Hepatocyte (in vitro differentiated cells): ENCODE measurements around the gene RCC2. TPM values are rescaled to one million over a fixed set of nuclear protein-coding genes. Genes with fewer than 3 reads are reported as not detected.
"Not testable (repeated sequence)": the region's sequence is repeated elsewhere in the genome, so short reads cannot be mapped to it uniquely, and the experiment has no call there.

Experiments used
- DNase-seq: peaks from one replicate; pipeline ENCODE4 v3.0.0-alpha.2; 2016; ENCODE audit warnings: low spot score
- H2AFZ ChIP-seq: fragments of 200-600 bp; sonication (generic); 2 replicates; pipeline ENCODE4 v1.6.0; 2016; ENCODE audit warnings: antibody characterized with exemption, mild to moderate bottlenecking
- H3K27ac ChIP-seq: fragments of 200-600 bp; sonication (generic); 2 replicates; pipeline ENCODE4 v1.5.1; 2016; ENCODE audit warnings: mild to moderate bottlenecking
- H3K27me3 ChIP-seq: fragments of 200-600 bp; sonication (generic); 2 replicates; pipeline ENCODE4 v1.6.1; 2016
- H3K36me3 ChIP-seq: fragments of 200-600 bp; sonication (generic); replicated peaks from 2 replicates; pipeline ENCODE4 v1.5.1; 2016; ENCODE audit warnings: low read depth; ENCODE audit not compliant: insufficient read depth
- H3K4me1 ChIP-seq: fragments of 200-600 bp; sonication (generic); 2 replicates; pipeline ENCODE4 v1.5.1; 2016; ENCODE audit warnings: mild to moderate bottlenecking, moderate library complexity; ENCODE audit not compliant: insufficient read depth
- H3K4me2 ChIP-seq: fragments of 200-600 bp; sonication (generic); 2 replicates; pipeline ENCODE4 v1.6.0; 2016
- H3K4me3 ChIP-seq: fragments of 200-600 bp; sonication (generic); 2 replicates; pipeline ENCODE4 v1.5.1; 2016; ENCODE audit warnings: mild to moderate bottlenecking
- H3K79me2 ChIP-seq: fragments of 200-600 bp; sonication (generic); 2 replicates; pipeline ENCODE4 v1.6.0; 2017; ENCODE audit warnings: mild to moderate bottlenecking
- H3K9me2 ChIP-seq: fragments of 200-600 bp; sonication (generic); replicated peaks from 2 replicates; pipeline ENCODE4 v1.6.0; 2017; ENCODE audit warnings: mild to moderate bottlenecking; ENCODE audit not compliant: insufficient read depth
- H3K9me3 ChIP-seq: fragments of 200-600 bp; sonication (generic); 2 replicates; pipeline ENCODE4 v1.5.1; 2016; ENCODE audit warnings: low read depth, mild to moderate bottlenecking
- H4K20me1 ChIP-seq: fragments of 200-600 bp; sonication (generic); 2 replicates; pipeline ENCODE4 v1.6.0; 2016; ENCODE audit warnings: mild to moderate bottlenecking; ENCODE audit not compliant: insufficient read depth, poor library complexity, severe bottlenecking
- CTCF ChIP-seq: fragments of 200-600 bp; sonication (generic); IDR thresholded peaks from 2 replicates; pipeline ENCODE4 v1.5.1; 2016; ENCODE audit warnings: antibody characterized with exemption, mild to moderate bottlenecking; ENCODE audit not compliant: poor library complexity
- EZH2 ChIP-seq: fragments of 200-600 bp; sonication (generic); IDR thresholded peaks from 2 replicates; pipeline ENCODE4 v1.6.1; 2016; ENCODE audit warnings: antibody characterized with exemption, mild to moderate bottlenecking, borderline replicate concordance
- EZH2phosphoT487 ChIP-seq: fragments of 200-600 bp; sonication (generic); IDR thresholded peaks from one replicate; pipeline ENCODE4 v1.6.1; 2018; ENCODE audit warnings: antibody characterized with exemption, mild to moderate bottlenecking, low read depth, moderate library complexity; ENCODE audit not compliant: unreplicated experiment, severe bottlenecking
- WGBS: methylation state at CpG from one replicate; pipeline ENCODE4 v1.1.6; 2016; ENCODE audit warnings: low lambda C conversion rate; ENCODE audit errors: missing lambda C conversion rate; 5-methylcytosine and 5-hydroxymethylcytosine counted together
- polyA plus RNA-seq: library from polyadenylated mRNA; unstranded; fragments of >200 nt; fragmentation: Nextera tagmentation; extraction: Ambion mirVana; gene quantifications from 2 replicates; pipeline ENCODE4 v1.2.1, GENCODE V29; 2016
- total RNA-seq: library from RNA; depleted of rRNA; stranded (reverse); fragments of >200 nt; gene quantifications from 2 replicates; pipeline ENCODE4 v1.2.3, GENCODE V29; 2014

RCC2 gene
- total and polyA plus RNA-seq, 2 experiments from 2014 or later, result 22.5 to 56.9 TPM

DNA sequence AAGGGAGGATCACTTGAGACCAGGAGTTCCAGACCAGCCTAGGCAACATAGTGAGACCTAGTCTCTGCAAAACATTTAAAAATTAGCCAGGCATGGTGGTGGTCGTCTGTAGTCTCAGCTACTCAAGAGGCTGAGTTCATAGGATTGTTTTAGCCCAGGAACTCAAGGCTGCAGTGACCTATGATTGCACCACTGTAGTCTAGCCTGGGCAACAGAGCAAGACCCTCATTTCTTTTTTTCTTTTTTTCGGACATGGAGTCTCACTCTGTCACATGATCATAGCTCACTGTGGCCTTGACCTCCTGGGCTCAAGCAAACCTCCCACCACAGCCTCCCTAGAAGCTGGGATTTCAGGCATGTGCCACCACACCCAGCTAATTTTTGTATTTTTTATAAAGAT lies 31.9 kb upstream of the RCC2 start:
- H3K4me1 ChIP-seq, result no peaks in the 10 kb centered on the region
- no peak for TF ChIP-seq CTCF
- TF ChIP-seq EZH2, result no peak
- no peak for TF ChIP-seq EZH2phosphoT487
- H3K4me3 ChIP-seq, result no peak overlapping the region
- H3K36me3 ChIP-seq, result no peaks in the 10 kb centered on the region
- no peaks in the 10 kb centered on the region for H3K9me2 ChIP-seq
- H3K27me3 ChIP-seq, result no peaks in the 10 kb centered on the region
- 89% methylated on average over 2 of the region's 2 CpGs for WGBS
- H3K27ac ChIP-seq, result no peak overlapping the region
- DNase-seq, result no peak
- no peak overlapping the region for H2AFZ ChIP-seq
- H4K20me1 ChIP-seq, result no peaks in the 10 kb centered on the region
- no peaks in the 10 kb centered on the region for H3K9me3 ChIP-seq
- H3K79me2 ChIP-seq, result no peaks in the 10 kb centered on the region
- no peak overlapping the region for H3K4me2 ChIP-seq

DNA sequence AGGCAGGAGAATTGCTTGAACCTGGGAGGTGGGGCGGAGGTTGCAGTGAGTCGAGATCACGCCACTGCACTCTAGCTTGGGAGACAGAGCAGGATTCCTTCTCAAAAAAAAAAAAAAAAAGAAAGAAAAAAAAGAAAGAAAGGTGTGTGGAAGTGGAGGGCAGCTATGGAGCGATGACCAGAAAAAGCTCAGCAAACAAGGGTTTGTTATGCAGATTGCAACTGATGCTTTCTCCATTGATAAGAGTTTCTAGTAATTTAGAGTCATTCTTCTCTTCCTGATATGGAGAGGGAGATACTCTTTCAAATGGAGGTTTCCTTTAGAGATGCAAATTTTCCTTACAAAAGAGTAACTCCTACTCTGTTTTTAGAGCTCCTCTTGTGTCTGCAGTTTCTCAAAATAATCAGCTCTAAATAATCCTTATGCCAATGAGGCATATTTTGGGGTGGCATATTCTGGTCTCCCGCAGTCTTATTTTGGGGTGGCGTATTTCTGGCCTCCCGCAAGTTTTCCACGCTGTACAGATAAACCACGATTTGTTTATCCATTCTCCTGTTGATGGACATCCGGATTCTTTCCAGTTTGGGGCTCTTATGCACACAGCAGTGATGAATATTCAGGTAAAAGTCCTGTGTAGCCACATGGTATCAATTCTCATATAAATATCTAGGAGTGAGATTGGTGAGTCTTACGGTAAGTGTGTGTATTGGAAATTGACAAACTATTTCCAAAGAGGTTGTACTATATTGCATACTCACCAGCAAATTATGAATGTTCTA lies 30.7 kb upstream of the RCC2 start:
- Histone ChIP-seq H3K27me3 (no peaks in the 10 kb centered on the region), H3K27ac (no peak overlapping the region), H3K4me3 (no peak overlapping the region), H4K20me1 (no peaks in the 10 kb centered on the region), H3K4me2 (no peak overlapping the region), H2AFZ (no peak overlapping the region), H3K36me3 (no peaks in the 10 kb centered on the region), H3K9me3 (no peaks in the 10 kb centered on the region), H3K4me1 (no peaks in the 10 kb centered on the region), H3K9me2 (no peaks in the 10 kb centered on the region), H3K79me2 (no peaks in the 10 kb centered on the region)
- 36% methylated on average over 11 of the region's 11 CpGs for WGBS
- TF ChIP-seq CTCF, result no peak
- no peak for DNase-seq

- not testable (repeated sequence) for H3K27ac ChIP-seq, H2AFZ ChIP-seq, H3K4me3 ChIP-seq, DNase-seq, H3K4me2 ChIP-seq, H3K9me3 ChIP-seq, H3K79me2 ChIP-seq, H3K27me3 ChIP-seq, H3K4me1 ChIP-seq, H4K20me1 ChIP-seq, H3K9me2 ChIP-seq, H3K36me3 ChIP-seq
- 87% methylated on average over 16 of the region's 16 CpGs for WGBS
Observed at GRCh38 chr1:17468357-17469265, 29.1 kb upstream of the RCC2 start.

DNA sequence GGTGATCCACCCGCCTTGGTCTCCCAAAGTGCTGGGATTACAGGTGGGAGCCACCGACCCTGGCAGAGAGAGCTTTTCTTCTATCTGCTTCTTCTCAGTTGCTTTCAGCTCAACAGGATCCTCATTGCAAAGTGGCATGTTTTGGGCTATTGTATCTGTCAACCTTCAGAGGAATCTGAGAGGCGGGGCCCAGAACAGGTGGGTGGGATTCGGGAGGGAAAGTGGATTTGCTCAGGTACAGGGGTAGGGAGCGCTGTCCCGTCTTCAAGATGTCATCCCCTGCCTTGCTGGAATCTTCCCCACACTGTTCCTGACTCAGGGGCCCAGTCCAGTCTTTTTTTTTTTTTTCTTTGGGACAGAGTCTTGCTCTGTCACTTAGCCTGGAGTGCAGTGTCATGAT lies 26.9 kb upstream of the RCC2 start:
- Histone ChIP-seq H3K9me2 (no peaks in the 10 kb centered on the region), H3K27me3 (no peaks in the 10 kb centered on the region), H3K4me3 (no peak overlapping the region), H3K4me2 (no peak overlapping the region), H3K36me3 (no peaks in the 10 kb centered on the region), H4K20me1 (no peaks in the 10 kb centered on the region), H2AFZ (no peak overlapping the region), H3K4me1 (no peaks in the 10 kb centered on the region), H3K9me3 (no peaks in the 10 kb centered on the region), H3K27ac (no peak overlapping the region), H3K79me2 (no peaks in the 10 kb centered on the region)
- no peak for DNase-seq
- TF ChIP-seq EZH2phosphoT487 (no peak), EZH2 (no peak), CTCF (no peak)
- 82% methylated on average over 6 of the region's 6 CpGs for WGBS
